ENCODE measurements around the gene TLN1. TPM values are rescaled to one million over a fixed set of nuclear protein-coding genes. Genes with fewer than 3 reads are reported as not detected.

The TLN1 gene
- total RNA-seq, 3 donors from 2014 or later (not counting 1 experiment from before 2014, with no cell fraction given), result 509 to 552 (median 528) TPM

DNA sequence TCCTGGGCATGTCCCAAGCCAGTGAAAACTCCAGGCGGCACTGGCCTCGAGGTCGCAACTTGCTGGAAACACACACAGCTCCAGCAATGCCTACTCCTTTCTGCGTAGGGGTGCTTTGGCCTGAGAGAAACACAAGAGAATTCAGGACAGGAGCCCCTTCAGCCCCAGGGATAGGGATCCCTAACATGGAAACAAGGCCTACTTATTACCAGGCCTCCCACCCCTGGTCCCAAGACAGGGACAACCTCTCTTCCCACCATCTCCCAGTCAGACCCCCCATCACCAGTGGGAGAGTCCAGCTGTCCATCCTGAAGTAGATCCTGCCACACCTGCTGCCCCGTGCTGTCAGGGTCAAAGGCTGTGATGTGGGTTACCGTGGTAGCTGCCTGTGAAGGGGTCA, 8.2 kb upstream of the TLN1 start:
- H3K4me1 ChIP-seq (ENCODE audit: control insufficient read depth, insufficient read depth, low read length), result peaks cover 8% of the 10 kb centered on the region
- no peak for ATAC-seq
- Mint-ChIP-seq H3K9me3 (no peaks in the 10 kb centered on the region), H3K27ac (no peak overlapping the region), H3K4me1 (peaks cover 23 to 33% of the 10 kb centered on the region in 2 donors), H3K4me3 (no peak overlapping the region), H3K36me3 (peaks cover 9% of the 10 kb centered on the region), H3K27me3 (ENCODE audit: low read depth in 2 of 2) (no peaks in the 10 kb centered on the region)
- intact Hi-C loops (cut with micrococcal nuclease), result no loop called here
- WGBS (ENCODE audit: insufficient coverage), result 96% methylated on average over 6 of the region's 6 CpGs
- H3K4me3 ChIP-seq (ENCODE audit: low read length), result no peak overlapping the region
- no peak overlapping the region for H3K27ac ChIP-seq (ENCODE audit: low read length)
- no peaks in the 10 kb centered on the region for H3K27me3 ChIP-seq (ENCODE audit: control insufficient read depth, insufficient read depth, low read length)
- peaks cover 69% of the 10 kb centered on the region for H3K36me3 ChIP-seq (ENCODE audit: control insufficient read depth, insufficient read depth, low read length)
- DNase-seq, result no peak
- TF ChIP-seq CTCF (IDR thresholded peaks at IDR 0.05), result no peak
- no peaks in the 10 kb centered on the region for H3K9me3 ChIP-seq (ENCODE audit: control insufficient read depth, insufficient read depth, low read length)

DNA sequence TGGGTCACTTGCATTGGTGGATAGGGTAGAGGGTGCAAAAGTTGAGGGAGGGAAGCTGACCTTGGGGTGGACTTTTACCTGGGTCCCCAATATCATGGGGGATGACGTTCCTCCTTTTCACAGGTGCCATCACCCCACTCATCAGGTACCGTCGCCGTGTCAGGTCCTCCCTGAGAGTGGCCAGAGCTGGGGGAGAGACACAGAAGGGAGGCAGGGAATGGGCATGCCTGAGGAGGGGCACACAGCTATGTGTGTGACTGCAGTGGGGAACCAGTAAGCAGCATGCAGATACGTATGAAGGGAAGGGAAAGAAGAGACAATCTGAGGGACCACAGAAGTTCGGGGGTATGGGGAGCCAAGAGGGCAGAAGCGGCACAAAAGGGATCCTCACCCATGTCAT, 6.9 kb upstream of the TLN1 start:
- H3K27me3 ChIP-seq (ENCODE audit: control insufficient read depth, insufficient read depth, low read length), result no peaks in the 10 kb centered on the region
- ATAC-seq, result no peak
- Mint-ChIP-seq H3K27me3 (ENCODE audit: low read depth in 2 of 2) (no peaks in the 10 kb centered on the region), H3K27ac (peak overlapping the region in 1 of 2 donors; percentile 7), H3K36me3 (peaks cover 9% of the 10 kb centered on the region), H3K9me3 (no peaks in the 10 kb centered on the region), H3K4me3 (no peak overlapping the region), H3K4me1 (peaks cover 23 to 34% of the 10 kb centered on the region in 2 donors)
- H3K36me3 ChIP-seq (ENCODE audit: control insufficient read depth, insufficient read depth, low read length), result peaks cover 72% of the 10 kb centered on the region
- no peak for TF ChIP-seq CTCF (IDR thresholded peaks at IDR 0.05)
- no peak overlapping the region for H3K27ac ChIP-seq (ENCODE audit: low read length)
- H3K4me3 ChIP-seq (ENCODE audit: low read length), result no peak overlapping the region
- WGBS (ENCODE audit: insufficient coverage), result 94% methylated on average over 6 of the region's 7 CpGs
- DNase-seq, result no peak
- H3K9me3 ChIP-seq (ENCODE audit: control insufficient read depth, insufficient read depth, low read length), result no peaks in the 10 kb centered on the region
- H3K4me1 ChIP-seq (ENCODE audit: control insufficient read depth, insufficient read depth, low read length), result peaks cover 8% of the 10 kb centered on the region
- intact Hi-C loops (cut with micrococcal nuclease), result loop anchor here (5.0 kb wide), 1 partner anchor 88 kb away; the partner anchor contains the start of genes FAM221B and TMEM8B

DNA sequence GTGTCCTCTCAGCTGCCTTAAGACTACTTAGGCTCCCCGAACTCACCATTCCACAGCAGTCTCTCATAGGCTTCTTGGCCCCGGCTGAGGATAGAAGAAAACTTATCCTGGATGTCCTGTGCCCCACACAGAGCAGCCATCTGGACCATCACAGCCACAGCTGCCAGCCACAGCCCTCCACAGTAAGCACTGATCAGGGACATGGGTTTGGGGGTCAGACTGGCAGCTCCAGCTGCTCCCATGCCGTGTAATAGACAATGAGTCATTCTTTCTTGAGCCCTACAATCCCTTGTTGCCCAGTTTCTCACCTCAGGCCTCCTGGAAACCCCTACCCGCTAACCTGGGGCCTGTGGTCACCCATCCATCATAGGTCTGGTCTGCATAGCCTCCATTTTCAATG, 6.2 kb upstream of the TLN1 start:
- Mint-ChIP-seq H3K27ac (peak overlapping the region in 1 of 2 donors; percentile 7), H3K36me3 (peaks cover 1% of the 10 kb centered on the region)
- DNase-seq, result no peak

More for the DNA sequence above, 6.2 kb upstream of the TLN1 start:
- Mint-ChIP-seq H3K4me3 (no peak overlapping the region), H3K9me3 (no peaks in the 10 kb centered on the region), H3K4me1 (peaks cover 20 to 31% of the 10 kb centered on the region in 2 donors), H3K27me3 (ENCODE audit: low read depth in 2 of 2) (no peaks in the 10 kb centered on the region)
- H3K4me3 ChIP-seq (ENCODE audit: low read length), result no peak overlapping the region
- no peak for TF ChIP-seq CTCF (IDR thresholded peaks at IDR 0.05)
- intact Hi-C loops (cut with micrococcal nuclease), result loop anchor here (5.0 kb wide), 1 partner anchor 89 kb away; the partner anchor contains the start of genes FAM221B and TMEM8B
- WGBS (ENCODE audit: insufficient coverage), result 88% methylated on average over 4 of the region's 4 CpGs
- H3K27ac ChIP-seq (ENCODE audit: low read length), result no peak overlapping the region
- H3K4me1 ChIP-seq (ENCODE audit: control insufficient read depth, insufficient read depth, low read length), result peaks cover 12% of the 10 kb centered on the region
- no peaks in the 10 kb centered on the region for H3K27me3 ChIP-seq (ENCODE audit: control insufficient read depth, insufficient read depth, low read length)
- no peaks in the 10 kb centered on the region for H3K9me3 ChIP-seq (ENCODE audit: control insufficient read depth, insufficient read depth, low read length)
- peaks cover 65% of the 10 kb centered on the region for H3K36me3 ChIP-seq (ENCODE audit: control insufficient read depth, insufficient read depth, low read length)
- ATAC-seq, result no peak

Measured in natural killer cell (primary cell).